ENCODE results near the gene SULT4A1. TPM values are rescaled to one million over a fixed set of nuclear protein-coding genes. Genes with fewer than 3 reads are reported as not detected.

Gene SULT4A1
- total and polyA plus RNA-seq, 9 of the 15 experiments (the other 6 are each of a cell fraction or from before 2014, with no cell fraction given): 0.03 to 0.20 (median 0.09) TPM; not detected in 3

- no TSS peak for BruUV-seq (replicated peaks)
- Histone ChIP-seq H3K9me1 (ENCODE audit: control insufficient read depth, insufficient read depth, low read length) (no peaks in the 10 kb centered on the region), H3K9me3 (replicated peaks; ENCODE audit: control insufficient read depth, insufficient read depth, low read depth, low read length) (no peaks in the 10 kb centered on the region; the same call in 1 of the 2 replicates), H3K9ac (ENCODE audit: insufficient read depth in 1 of 2, low read depth in 2 of 2, low read length in 2 of 2) (no peak overlapping the region), H4K20me1 (replicated peaks; ENCODE audit: control insufficient read depth, insufficient read depth, low read length) (no peaks in the 10 kb centered on the region), H3K27me3 (ENCODE audit: control insufficient read depth in 2 of 2, insufficient read depth in 2 of 2, low read length in 2 of 2) (no peaks in the 10 kb centered on the region), H3K36me3 (ENCODE audit: control insufficient read depth, insufficient read depth, low read length) (no peaks in the 10 kb centered on the region), H3K4me1 (replicated peaks in 1 of 2; ENCODE audit: control insufficient read depth in 2 of 2, insufficient read depth in 2 of 2, low read length in 2 of 2) (peaks cover 0 to 10% of the 10 kb centered on the region in 2 experiments; a peak in 2 of 5 replicates), H3K4me3 (peak overlapping the region; percentile 36), H2AFZ (ENCODE audit: low read depth, low read length) (peak overlapping the region; percentile 72; the same call in 1 of the 2 replicates), H3K27ac (ENCODE audit: extremely low read depth, low read depth, low read length) (no peak overlapping the region), H3K4me2 (ENCODE audit: insufficient read depth, low read length) (peak overlapping the region; percentile 60), H3K79me2 (ENCODE audit: control insufficient read depth, insufficient read depth, low read length) (no peaks in the 10 kb centered on the region)
- in situ Hi-C loops (cut with MboI): no loop called here
- TF ChIP-seq SAP30 (IDR thresholded peaks at IDR 0.05; ENCODE audit: borderline replicate concordance, insufficient read depth, low read depth, low read length, poor library complexity, severe bottlenecking) (no peak), HMBOX1 (IDR thresholded peaks at IDR 0.05) (no peak), CEBPZ (IDR thresholded peaks at IDR 0.05; ENCODE audit: borderline replicate concordance, low read depth, low read length) (no peak), PATZ1 (CRISPR knock-in tag; IDR thresholded peaks at IDR 0.05; ENCODE audit: borderline replicate concordance) (no peak), CC2D1A (IDR thresholded peaks at IDR 0.05) (no peak)
- FAIRE-seq: no peak
- CTCF ChIA-PET (ENCODE audit: low intra/inter-chr PET ratio): no interaction called here
- no peak for DNase-seq (ENCODE audit: extremely low read depth in 1 of 4, low spot score in 3 of 4)
- intact Hi-C loops (cut with micrococcal nuclease): no loop called here
- ATAC-seq: no peak
- POLR2A ChIA-PET: no interaction called here
- WGBS (ENCODE audit: insufficient coverage, low coverage, missing lambda C conversion rate): 49% methylated on average over 8 of the region's 21 CpGs
Measured at GRCh38 chr22:43811777-43812148, 50.5 kb downstream of the SULT4A1 start.
